Measurements from ENCODE around the gene DCLRE1A. TPM values are rescaled to one million over a fixed set of nuclear protein-coding genes. Genes with fewer than 3 reads are reported as not detected.
"Not testable (repeated sequence)": the region's sequence is repeated elsewhere in the genome, so short reads cannot be mapped to it uniquely, and the experiment has no call there.

The DCLRE1A gene
- total RNA-seq, 2 experiments from 2014 or later: 11.5 to 18.4 TPM

- no peak overlapping the region for H2AFZ ChIP-seq (ENCODE audit: low read length)
- CTCF ChIA-PET (ENCODE audit: unreplicated experiment): no interaction called here
- BruUV-seq (replicated peaks): no TSS peak
- H3K4me1 ChIP-seq (ENCODE audit: insufficient read depth, low read length, poor library complexity, severe bottlenecking): no peaks in the 10 kb centered on the region
- no peak for DNase-seq (ENCODE audit: low spot score)
- H3K79me2 ChIP-seq (ENCODE audit: insufficient read depth, low read depth, low read length): no peaks in the 10 kb centered on the region
- no peaks in the 10 kb centered on the region for H3K36me3 ChIP-seq (ENCODE audit: insufficient read depth, low read length)
- H4K20me1 ChIP-seq (ENCODE audit: insufficient read depth, low read length): no peaks in the 10 kb centered on the region
- H3K27ac ChIP-seq (ENCODE audit: low read depth, low read length, poor library complexity, severe bottlenecking): no peak overlapping the region
- H3K4me3 ChIP-seq (ENCODE audit: low read depth, low read length, poor library complexity, severe bottlenecking): no peak overlapping the region
- H3K9me2 ChIP-seq (ENCODE audit: insufficient read depth, low read length): no peaks in the 10 kb centered on the region
- no peak overlapping the region for H3K4me2 ChIP-seq (ENCODE audit: low read length)
- no peaks in the 10 kb centered on the region for H3K9me3 ChIP-seq (ENCODE audit: low read length)
- intact Hi-C loops (cut with micrococcal nuclease; ENCODE audit: unreplicated experiment): no loop called here
- TF ChIP-seq EZH2phosphoT487 (IDR thresholded peaks at IDR 0.05; ENCODE audit: borderline replicate concordance, low read depth, low read length) (no peak), CTCF (conservative IDR thresholded peaks at IDR 0.05; ENCODE audit: low read length) (no peak)
- POLR2A ChIA-PET: interaction anchor here (0.7 to 1.2 kb wide), 2 partner anchors 11 to 286 kb away, joined by 3 read pairs; no protein-coding TSS in a partner anchor
These were observed 28.1 kb downstream of the DCLRE1A start for GRCh38 chr10:113825791-113826190.

GRCh38 chr10:113823389-113823788 is 30.5 kb downstream of the DCLRE1A start:
- H3K9me3 ChIP-seq (ENCODE audit: low read length): no peaks in the 10 kb centered on the region
- no peaks in the 10 kb centered on the region for H3K9me2 ChIP-seq (ENCODE audit: insufficient read depth, low read length)
- intact Hi-C loops (cut with micrococcal nuclease; ENCODE audit: unreplicated experiment): no loop called here
- no TSS peak for BruUV-seq (replicated peaks)
- no peak overlapping the region for H3K4me2 ChIP-seq (ENCODE audit: low read length)
- no peaks in the 10 kb centered on the region for H3K4me1 ChIP-seq (ENCODE audit: insufficient read depth, low read length, poor library complexity, severe bottlenecking)
- H2AFZ ChIP-seq (ENCODE audit: low read length): no peak overlapping the region
- H3K4me3 ChIP-seq (ENCODE audit: low read depth, low read length, poor library complexity, severe bottlenecking): no peak overlapping the region
- ChIA-PET POLR2A (interaction anchor here (0.9 to 1.2 kb wide), 3 partner anchors 18 to 35 kb away, joined by 3 read pairs; no protein-coding TSS in a partner anchor), CTCF (ENCODE audit: unreplicated experiment) (no interaction called here)
- no peak overlapping the region for H3K27ac ChIP-seq (ENCODE audit: low read depth, low read length, poor library complexity, severe bottlenecking)
- H3K79me2 ChIP-seq (ENCODE audit: insufficient read depth, low read depth, low read length): no peaks in the 10 kb centered on the region
- H4K20me1 ChIP-seq (ENCODE audit: insufficient read depth, low read length): no peaks in the 10 kb centered on the region
- TF ChIP-seq EZH2phosphoT487 (IDR thresholded peaks at IDR 0.05; ENCODE audit: borderline replicate concordance, low read depth, low read length) (no peak), CTCF (conservative IDR thresholded peaks at IDR 0.05; ENCODE audit: low read length) (no peak)
- H3K36me3 ChIP-seq (ENCODE audit: insufficient read depth, low read length): no peaks in the 10 kb centered on the region
- DNase-seq (ENCODE audit: low spot score): no peak

GRCh38 chr10:113822174-113822573 is 31.7 kb downstream of the DCLRE1A start:
- Histone ChIP-seq H4K20me1 (ENCODE audit: insufficient read depth, low read length) (no peaks in the 10 kb centered on the region), H3K4me3 (ENCODE audit: low read depth, low read length, poor library complexity, severe bottlenecking) (no peak overlapping the region), H2AFZ (ENCODE audit: low read length) (no peak overlapping the region), H3K27ac (ENCODE audit: low read depth, low read length, poor library complexity, severe bottlenecking) (no peak overlapping the region), H3K36me3 (ENCODE audit: insufficient read depth, low read length) (no peaks in the 10 kb centered on the region), H3K9me2 (ENCODE audit: insufficient read depth, low read length) (no peaks in the 10 kb centered on the region), H3K4me2 (ENCODE audit: low read length) (no peak overlapping the region), H3K9me3 (ENCODE audit: low read length) (no peaks in the 10 kb centered on the region), H3K79me2 (ENCODE audit: insufficient read depth, low read depth, low read length) (no peaks in the 10 kb centered on the region), H3K4me1 (ENCODE audit: insufficient read depth, low read length, poor library complexity, severe bottlenecking) (no peaks in the 10 kb centered on the region)
- TF ChIP-seq EZH2phosphoT487 (IDR thresholded peaks at IDR 0.05; ENCODE audit: borderline replicate concordance, low read depth, low read length): no peak
- intact Hi-C loops (cut with micrococcal nuclease; ENCODE audit: unreplicated experiment): no loop called here
- ChIA-PET POLR2A (interaction anchor here (0.7 to 0.9 kb wide), 2 partner anchors 16 to 18 kb away, joined by 3 read pairs; no protein-coding TSS in a partner anchor), CTCF (ENCODE audit: unreplicated experiment) (no interaction called here)
- no peak for DNase-seq (ENCODE audit: low spot score)
- no TSS peak for BruUV-seq (replicated peaks)

GRCh38 chr10:113821306-113821705 is 32.6 kb downstream of the DCLRE1A start:
- H3K4me2 ChIP-seq (ENCODE audit: low read length); H3K27ac ChIP-seq (ENCODE audit: low read depth, low read length, poor library complexity, severe bottlenecking); H4K20me1 ChIP-seq (ENCODE audit: insufficient read depth, low read length); H3K9me3 ChIP-seq (ENCODE audit: low read length); BruUV-seq (replicated peaks); H3K4me1 ChIP-seq (ENCODE audit: insufficient read depth, low read length, poor library complexity, severe bottlenecking); H3K79me2 ChIP-seq (ENCODE audit: insufficient read depth, low read depth, low read length); DNase-seq (ENCODE audit: low spot score); H3K36me3 ChIP-seq (ENCODE audit: insufficient read depth, low read length); H3K9me2 ChIP-seq (ENCODE audit: insufficient read depth, low read length); H3K4me3 ChIP-seq (ENCODE audit: low read depth, low read length, poor library complexity, severe bottlenecking); CTCF ChIA-PET (ENCODE audit: unreplicated experiment); intact Hi-C loops (cut with micrococcal nuclease; ENCODE audit: unreplicated experiment); H2AFZ ChIP-seq (ENCODE audit: low read length): not testable (repeated sequence)
- POLR2A ChIA-PET: interaction anchor here (0.7 to 0.9 kb wide), 2 partner anchors 15 to 18 kb away, joined by 3 read pairs; no protein-coding TSS in a partner anchor

Measured in OCI-LY7 (cell line).